Right cardiac atrium (tissue), 5 donors: ENCODE data around the gene LMBR1. TPM values are rescaled to one million over a fixed set of nuclear protein-coding genes. Genes with fewer than 3 reads are reported as not detected.
"Not testable (repeated sequence)": the region's sequence is repeated elsewhere in the genome, so short reads cannot be mapped to it uniquely, and the experiment has no call there.

Experiments
- ATAC-seq, 2 donors: fragments of 200-7000 bp; cut with Tn5 transposase; one replicate each; pipeline versions ENCODE4 v1.8.0 to v1.9.1; 2020; ENCODE audit warnings: moderate library complexity in 2 of 2, mild to moderate bottlenecking in 1 of 2
- DNase-seq, 3 donors: peaks; one replicate each; pipeline ENCODE4 v3.0.0-alpha.2; 2020
- H3K27ac ChIP-seq: one replicate; pipeline ENCODE4 v1.5.1; 2013; ENCODE audit warnings: mild to moderate bottlenecking, low read length, control low read depth, moderate library complexity
- H3K27me3 ChIP-seq: one replicate; pipeline ENCODE4 v1.6.1; 2013; ENCODE audit not compliant: control insufficient read depth, insufficient read depth
- H3K4me1 ChIP-seq: one replicate; pipeline ENCODE4 v1.6.1; 2013; ENCODE audit warnings: low read length; ENCODE audit not compliant: control insufficient read depth, insufficient read depth
- H3K4me3 ChIP-seq: one replicate; pipeline ENCODE4 v1.5.1; 2013; ENCODE audit warnings: low read length, control low read depth
- H3K9me3 ChIP-seq: one replicate; pipeline ENCODE4 v1.6.1; 2013; ENCODE audit warnings: low read length; ENCODE audit not compliant: control insufficient read depth
- WGBS: extraction: QIAGEN DNeasy Blood & Tissue Kit; methylation state at CpG from one replicate; pipeline ENCODE4 v1.1.7; 2013; 5-methylcytosine and 5-hydroxymethylcytosine counted together
- intact Hi-C, 4 donors: fragments of 100-400 bp; cut with DNase I; formaldehyde crosslinking; loops; one replicate each; pipeline versions ENCODE4 v1.11.0 to v1.14.0; 2022 to 2023
- polyA plus RNA-seq: library from polyadenylated mRNA; stranded (reverse); fragments of 200-250 nt; gene quantifications from one replicate; pipeline ENCODE4 v1.2.3, GENCODE V29; 2013
- total RNA-seq, 4 donors: library from RNA; stranded (reverse); fragmentation: NEBNext Ultra II Directional; extraction: Animal tissue kit (Norgen Biotek cat#: 25700); gene quantifications; one replicate each; pipeline ENCODE4 v1.2.1, GENCODE V29; 2021
- donor health status: healthy with polysubstance abuse.
- donor health status: DM: no; HTN: yes; CAD: no.
- donor health status: DM: no; HTN: no; CAD: no.
- donor health status: DM: no; HTN: yes; CAD: no; lungs with severe emphysema.
- donor health status: DM: yes; HTN: yes; CAD: no.

LMBR1 gene
- total and polyA plus RNA-seq, 5 donors, result 8.1 to 48.7 (median 46.3) TPM

DNA sequence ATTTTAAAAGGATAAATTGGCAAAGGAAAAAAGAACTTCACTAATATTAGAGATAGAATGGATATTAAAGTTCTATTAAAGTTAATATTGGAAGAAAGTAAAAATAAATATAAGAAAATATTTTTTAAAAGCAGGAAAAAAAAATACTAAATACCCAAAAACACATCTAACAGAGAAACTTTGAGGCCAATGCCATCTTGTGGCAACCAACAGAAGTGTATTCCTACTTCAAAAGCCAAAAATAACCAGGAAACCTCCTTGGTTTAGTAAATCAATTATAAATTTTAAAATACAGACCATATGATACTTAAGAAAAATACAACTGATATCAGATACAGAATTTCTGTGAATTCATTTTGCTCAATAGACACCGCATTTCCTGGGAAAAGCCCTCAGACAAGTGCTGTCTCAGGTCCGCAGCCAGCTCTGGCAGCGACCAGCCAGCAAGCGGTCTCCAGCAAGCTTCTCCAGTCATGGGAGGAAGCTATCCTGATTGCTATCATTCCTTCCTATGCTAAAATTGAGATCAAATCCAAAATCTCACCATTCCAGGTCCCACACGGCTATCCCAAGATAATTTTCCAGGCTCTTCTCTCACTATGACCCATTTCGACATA lies 65.3 kb downstream of the LMBR1 start:
- Histone ChIP-seq H3K4me1 (no peaks in the 10 kb centered on the region), H3K27me3 (no peaks in the 10 kb centered on the region), H3K4me3 (no peak overlapping the region), H3K9me3 (no peaks in the 10 kb centered on the region), H3K27ac (no peak overlapping the region)
- 78% methylated on average over 6 of the region's 6 CpGs for WGBS
- DNase-seq, result no peak
- intact Hi-C loops, result no loop called here
- ATAC-seq, result no peak

DNA sequence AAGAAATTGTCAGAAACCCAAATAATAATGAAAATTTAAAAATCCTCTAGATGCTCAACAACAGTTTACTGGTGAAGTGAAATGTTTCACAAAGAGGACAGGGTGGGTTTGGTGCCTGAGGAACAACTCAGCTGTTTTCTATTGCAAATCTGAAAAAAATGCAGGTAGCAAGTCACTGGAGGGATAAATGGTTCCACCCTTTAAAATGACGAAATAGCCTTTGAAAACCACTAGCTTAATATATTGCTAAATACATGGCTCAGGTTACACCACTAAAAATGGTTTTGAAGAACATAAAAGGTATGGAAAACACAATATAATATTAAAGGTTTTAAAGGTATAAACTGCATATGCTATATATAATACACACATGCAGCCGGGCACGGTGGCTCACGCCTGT lies 69.5 kb downstream of the LMBR1 start:
- intact Hi-C loops, result loop anchor here in 1 of 4 donors (5.0 kb wide), 1 partner anchor 1026 kb away; no protein-coding TSS in a partner anchor
- ATAC-seq, result no peak
- 95% methylated on average over 4 of the region's 4 CpGs for WGBS
- H3K4me1 ChIP-seq, result no peaks in the 10 kb centered on the region
- no peak overlapping the region for H3K27ac ChIP-seq
- H3K4me3 ChIP-seq, result no peak overlapping the region
- no peaks in the 10 kb centered on the region for H3K9me3 ChIP-seq
- no peak for DNase-seq
- no peaks in the 10 kb centered on the region for H3K27me3 ChIP-seq

DNA sequence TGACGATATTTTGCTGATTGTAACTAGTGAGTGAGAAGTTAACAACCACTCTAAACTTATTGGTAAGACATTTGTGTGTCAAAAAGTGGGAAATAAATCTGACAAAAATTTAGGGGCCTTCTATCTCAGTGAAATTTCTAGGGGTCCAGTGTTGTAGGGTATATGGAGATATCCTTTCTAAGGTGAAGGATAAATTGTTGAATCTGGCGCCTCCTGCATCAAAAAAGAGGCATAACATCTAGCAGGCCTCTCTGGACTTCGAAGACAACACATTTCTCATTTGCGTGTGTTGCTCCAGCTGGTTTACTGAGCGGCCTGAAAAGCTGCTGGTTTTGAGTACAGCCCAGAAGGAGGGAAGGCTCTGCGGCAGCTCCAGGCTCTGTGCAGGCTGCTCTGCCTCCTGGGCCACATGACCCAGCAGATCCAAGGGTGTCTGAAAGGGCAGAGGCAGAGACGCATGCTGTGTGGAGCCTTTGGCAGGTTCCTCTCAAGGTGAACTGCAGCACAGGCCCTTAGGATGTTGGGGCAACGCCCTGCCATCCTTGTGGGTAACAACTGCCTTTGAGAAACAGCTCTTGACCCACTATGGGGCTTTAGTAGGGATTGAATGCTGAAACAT lies 72.4 kb downstream of the LMBR1 start:
- intact Hi-C loops, result loop anchor here in 1 of 4 donors (5.0 kb wide), 1 partner anchor 1023 kb away; no protein-coding TSS in a partner anchor
- no peak for ATAC-seq
- DNase-seq, result no peak
- no peaks in the 10 kb centered on the region for H3K4me1 ChIP-seq
- H3K27me3 ChIP-seq, result no peaks in the 10 kb centered on the region
- H3K4me3 ChIP-seq, result no peak overlapping the region
- 95% methylated on average over 8 of the region's 8 CpGs for WGBS
- H3K27ac ChIP-seq, result no peak overlapping the region
- H3K9me3 ChIP-seq, result no peaks in the 10 kb centered on the region

DNA sequence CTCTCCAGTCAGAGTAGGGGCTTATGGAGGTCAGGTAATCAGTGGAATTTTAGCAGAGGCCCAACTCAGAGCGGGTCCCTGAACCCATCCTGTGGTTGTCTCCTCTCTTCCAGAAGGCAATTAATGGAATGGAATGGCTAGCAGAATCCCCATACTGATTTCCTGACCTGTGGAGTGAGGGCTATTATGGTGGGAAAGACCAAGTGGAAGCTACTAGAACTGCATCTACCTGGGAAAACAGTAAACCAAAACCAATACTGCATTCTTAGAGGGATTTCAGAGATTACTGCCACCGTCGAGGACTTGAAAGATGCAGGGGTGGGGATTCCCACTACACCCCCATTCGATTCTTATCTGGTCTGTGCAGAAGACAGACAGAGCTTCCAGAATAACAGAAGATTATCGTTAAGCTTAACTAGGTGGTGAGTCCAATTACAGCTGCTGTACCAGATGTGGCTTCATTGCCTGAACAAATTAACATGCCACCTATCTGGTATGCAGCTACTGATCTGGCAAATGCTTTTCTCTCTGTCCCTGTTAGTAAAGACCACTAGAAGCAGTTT lies 73.2 kb downstream of the LMBR1 start:
- intact Hi-C loops, result loop anchor here in 2 of 4 donors (5.0 to 10.0 kb wide), 2 partner anchors 1023 to 1025 kb away; no protein-coding TSS in a partner anchor
- WGBS, result 80% methylated on average over 5 of the region's 5 CpGs
- no peaks in the 10 kb centered on the region for H3K27me3 ChIP-seq
- no peaks in the 10 kb centered on the region for H3K9me3 ChIP-seq
- no peak for DNase-seq
- no peak overlapping the region for H3K4me3 ChIP-seq
- no peak for ATAC-seq
- H3K27ac ChIP-seq, result no peak overlapping the region
- no peaks in the 10 kb centered on the region for H3K4me1 ChIP-seq

DNA sequence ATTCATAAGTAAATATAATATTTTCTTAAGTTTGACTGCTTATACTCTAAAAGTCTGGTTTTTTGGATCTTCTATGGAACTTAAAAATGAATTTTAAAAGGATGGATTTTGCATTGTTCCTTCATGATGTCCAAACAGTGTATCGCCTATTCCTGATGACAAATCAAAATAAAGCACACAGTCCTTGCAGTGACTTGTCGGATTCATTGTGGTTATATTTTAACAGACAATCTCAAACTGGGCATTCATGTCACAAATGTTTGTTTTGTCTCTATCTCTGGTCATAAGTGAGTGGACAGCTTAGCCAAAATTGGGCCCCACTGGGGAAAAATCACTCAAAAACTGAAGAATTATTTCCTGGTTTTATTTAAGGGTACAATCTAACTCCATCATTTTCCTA lies 74.8 kb downstream of the LMBR1 start:
- no peak overlapping the region for H3K27ac ChIP-seq
- H3K4me3 ChIP-seq, result no peak overlapping the region
- no peaks in the 10 kb centered on the region for H3K9me3 ChIP-seq
- intact Hi-C loops, result loop anchor here in 1 of 4 donors (10.0 kb wide), 1 partner anchor 1023 kb away; no protein-coding TSS in a partner anchor
- ATAC-seq (no peak), DNase-seq (no peak)
- H3K27me3 ChIP-seq, result no peaks in the 10 kb centered on the region
- 85% methylated on average over 2 of the region's 2 CpGs for WGBS
- no peaks in the 10 kb centered on the region for H3K4me1 ChIP-seq

DNA sequence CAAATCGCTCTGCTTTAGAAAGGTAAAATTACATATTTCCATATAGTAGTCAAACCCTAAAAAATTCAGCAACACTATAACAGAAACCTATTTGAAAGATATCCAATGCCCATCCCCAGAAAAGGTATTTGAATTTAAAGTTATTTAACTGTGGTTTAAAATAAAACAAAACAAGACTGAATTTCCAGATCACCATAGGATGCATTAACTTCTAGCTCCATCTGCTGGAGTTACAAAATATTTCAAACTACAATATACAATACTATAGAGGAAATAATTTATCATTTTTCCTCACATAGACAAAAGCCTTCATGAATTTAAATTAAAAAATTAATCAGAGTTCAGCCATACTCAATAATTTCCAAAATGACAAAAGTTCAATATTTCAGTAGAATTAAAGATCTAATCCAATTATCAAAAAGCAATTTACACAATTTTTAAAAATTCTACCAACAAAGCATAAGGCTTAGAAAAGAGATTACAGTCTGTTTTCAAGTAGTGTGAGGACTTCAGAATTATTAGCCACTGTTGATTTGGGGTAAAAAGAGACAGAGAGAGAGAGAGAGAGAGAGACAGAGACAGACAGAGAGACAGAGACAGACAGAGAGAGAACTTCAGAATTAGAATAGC lies 75.9 kb downstream of the LMBR1 start:
- DNase-seq (no peak), ATAC-seq (no peak)
- intact Hi-C loops, result loop anchor here in 1 of 4 donors (10.0 kb wide), 1 partner anchor 1022 kb away; no protein-coding TSS in a partner anchor
- Histone ChIP-seq H3K4me3 (no peak overlapping the region), H3K4me1 (no peaks in the 10 kb centered on the region), H3K27me3 (no peaks in the 10 kb centered on the region), H3K9me3 (no peaks in the 10 kb centered on the region), H3K27ac (no peak overlapping the region)
- WGBS, result 99% methylated on average over 1 of the region's 1 CpG

DNA sequence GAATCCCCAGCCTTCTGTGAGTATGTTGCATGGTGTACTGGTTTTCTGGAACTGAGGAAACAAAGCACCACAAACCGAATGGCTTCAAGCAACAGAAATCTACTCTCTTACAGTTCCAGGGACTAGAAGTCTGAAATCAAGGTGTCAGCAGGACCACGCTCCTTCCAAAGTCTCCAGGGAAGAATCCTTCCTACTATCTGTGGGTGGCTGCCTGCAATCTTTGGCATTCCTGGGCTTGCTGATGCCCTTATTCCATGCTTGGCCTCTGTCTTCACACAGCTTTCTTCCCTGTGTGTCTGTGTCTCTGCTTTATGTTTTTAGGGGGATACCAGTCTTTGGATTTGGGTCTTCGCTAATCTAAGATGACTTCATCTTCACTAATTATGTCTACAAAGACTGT lies 81.3 kb downstream of the LMBR1 start:
- no peak overlapping the region for H3K27ac ChIP-seq
- ATAC-seq (no peak), DNase-seq (no peak)
- no peak overlapping the region for H3K4me3 ChIP-seq
- intact Hi-C loops, result loop anchor here in 1 of 4 donors (10.0 kb wide), 1 partner anchor 1017 kb away; no protein-coding TSS in a partner anchor
- WGBS, result 98% methylated on average over 3 of the region's 3 CpGs
- H3K9me3 ChIP-seq, result no peaks in the 10 kb centered on the region
- no peaks in the 10 kb centered on the region for H3K27me3 ChIP-seq
- no peaks in the 10 kb centered on the region for H3K4me1 ChIP-seq

DNA sequence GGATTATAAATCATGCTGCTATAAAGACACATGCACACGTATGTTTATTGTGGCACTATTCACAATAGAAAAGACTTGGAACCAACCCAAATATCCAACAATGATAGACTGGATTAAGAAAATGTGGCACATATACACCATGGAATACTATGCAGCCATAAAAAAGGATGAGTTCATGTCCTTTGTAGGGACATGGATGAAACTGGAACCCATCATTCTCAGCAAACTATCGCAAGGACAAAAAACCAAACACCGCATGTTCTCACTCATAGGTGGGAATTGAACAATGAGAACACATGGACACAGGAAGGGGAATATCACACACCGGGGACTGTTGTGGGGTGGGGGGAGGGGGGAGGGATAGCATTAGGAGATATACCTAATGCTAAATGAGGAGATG lies 89.3 kb downstream of the LMBR1 start:
- ATAC-seq, H3K4me1 ChIP-seq, intact Hi-C loops, H3K4me3 ChIP-seq, H3K27ac ChIP-seq, H3K9me3 ChIP-seq, DNase-seq, H3K27me3 ChIP-seq: not testable (repeated sequence)
- 78% methylated on average over 4 of the region's 4 CpGs for WGBS

DNA sequence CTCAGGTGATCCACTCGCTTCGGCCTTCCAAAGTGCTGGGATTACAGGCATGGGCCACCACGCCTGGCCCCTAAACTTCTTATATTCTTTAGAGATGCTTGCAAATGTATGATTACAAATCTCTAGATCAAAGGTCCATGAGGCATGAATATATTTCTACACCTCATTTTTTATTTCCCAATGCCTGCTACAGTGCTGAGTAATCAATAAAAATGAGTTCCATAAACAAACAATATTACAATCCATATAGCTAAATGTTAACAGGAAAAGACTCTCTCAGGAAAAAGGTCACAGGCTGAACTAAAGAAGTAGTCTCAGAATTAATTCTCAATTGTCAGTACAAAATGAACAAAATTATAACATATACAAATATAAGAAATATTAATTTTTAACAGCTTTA lies 90.8 kb downstream of the LMBR1 start:
- ATAC-seq, result no peak
- Histone ChIP-seq H3K4me3 (no peak overlapping the region), H3K9me3 (no peaks in the 10 kb centered on the region), H3K4me1 (no peaks in the 10 kb centered on the region), H3K27ac (no peak overlapping the region), H3K27me3 (no peaks in the 10 kb centered on the region)
- WGBS, result 97% methylated on average over 3 of the region's 3 CpGs
- intact Hi-C loops, result no loop called here
- DNase-seq, result no peak

DNA sequence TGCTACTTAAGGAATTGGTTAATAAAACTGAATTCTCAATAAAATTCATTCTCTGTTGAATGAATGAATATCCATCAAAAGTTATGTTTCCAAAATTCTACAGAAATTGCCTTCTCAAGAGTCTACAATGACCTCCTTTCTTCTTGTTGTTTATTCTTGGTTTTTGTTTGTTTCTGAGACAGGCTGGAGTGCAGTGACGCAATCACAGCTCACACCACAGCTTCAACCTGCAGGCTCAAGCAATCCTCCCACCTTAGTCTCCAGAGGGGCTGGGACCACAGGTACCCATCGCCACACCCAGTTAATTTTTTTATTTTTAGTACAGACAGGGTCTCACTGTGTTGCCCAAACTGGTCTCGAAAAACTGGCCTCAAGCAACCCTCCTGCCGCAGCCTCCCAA lies 97.6 kb downstream of the LMBR1 start:
- H3K4me3 ChIP-seq, result no peak overlapping the region
- no peaks in the 10 kb centered on the region for H3K9me3 ChIP-seq
- no peak for DNase-seq
- H3K27ac ChIP-seq, result no peak overlapping the region
- WGBS, result 94% methylated on average over 4 of the region's 4 CpGs
- no peaks in the 10 kb centered on the region for H3K27me3 ChIP-seq
- H3K4me1 ChIP-seq, result no peaks in the 10 kb centered on the region
- ATAC-seq, result no peak
- intact Hi-C loops, result no loop called here

DNA sequence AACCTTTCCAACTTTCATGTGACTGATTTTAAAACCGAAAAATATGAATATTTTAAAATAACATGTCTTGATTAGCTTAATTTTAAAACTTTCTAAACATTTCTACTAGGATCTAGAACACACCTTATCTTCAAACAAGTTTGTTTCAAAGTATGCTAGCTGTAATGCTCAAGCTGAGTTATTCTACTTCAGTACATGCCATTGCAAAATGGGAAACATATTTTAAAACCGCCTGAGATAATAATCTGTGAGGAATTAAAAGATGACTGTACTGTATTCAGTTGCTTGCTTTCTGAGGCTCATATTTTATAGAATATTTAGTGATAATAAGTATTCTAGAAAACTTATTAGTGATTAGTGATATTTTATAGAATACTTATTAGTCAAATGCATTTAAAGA lies 99.6 kb downstream of the LMBR1 start:
- no peak for DNase-seq
- intact Hi-C loops, result no loop called here
- no peak for ATAC-seq
- H3K9me3 ChIP-seq, result no peaks in the 10 kb centered on the region
- WGBS, result 93% methylated on average over 2 of the region's 2 CpGs
- H3K4me1 ChIP-seq, result no peaks in the 10 kb centered on the region
- H3K27ac ChIP-seq, result no peak overlapping the region
- H3K27me3 ChIP-seq, result no peaks in the 10 kb centered on the region
- H3K4me3 ChIP-seq, result no peak overlapping the region
